Endodermal cell (in vitro differentiated cells): ENCODE data around the gene TADA3. TPM values are rescaled to one million over a fixed set of nuclear protein-coding genes. Genes with fewer than 3 reads are reported as not detected.

Experiments used
- DNase-seq: peaks from one replicate; pipeline ENCODE4 v3.0.0-alpha.2; 2017
- H3K27ac ChIP-seq: 2 replicates; pipeline ENCODE4 v1.5.1; 2013; ENCODE audit warnings: mild to moderate bottlenecking, low read depth, low read length, moderate library complexity
- H3K27me3 ChIP-seq: 2 replicates; pipeline ENCODE4 v1.6.1; 2013; ENCODE audit warnings: mild to moderate bottlenecking, low read length, moderate library complexity; ENCODE audit not compliant: insufficient read depth, control insufficient read depth, poor library complexity, severe bottlenecking
- H3K36me3 ChIP-seq: 2 replicates; pipeline ENCODE4 v1.7.0; 2013; ENCODE audit warnings: mild to moderate bottlenecking, low read length, moderate library complexity; ENCODE audit not compliant: control insufficient read depth, insufficient read depth
- H3K4me1 ChIP-seq: one replicate; pipeline ENCODE4 v1.7.0; 2013; ENCODE audit warnings: low read length; ENCODE audit not compliant: control insufficient read depth, insufficient read depth
- H3K4me3 ChIP-seq: 2 replicates; pipeline ENCODE4 v1.5.1; 2013; ENCODE audit warnings: mild to moderate bottlenecking, low read length, moderate library complexity
- H3K9ac ChIP-seq: 2 replicates; pipeline ENCODE4 v1.6.1; 2013; ENCODE audit warnings: mild to moderate bottlenecking, low read length, moderate library complexity; ENCODE audit not compliant: poor library complexity, severe bottlenecking; ENCODE audit errors: extremely low read depth
- H3K9me3 ChIP-seq: 2 replicates; pipeline ENCODE4 v1.6.1; 2013; ENCODE audit warnings: mild to moderate bottlenecking, low read length, moderate library complexity; ENCODE audit not compliant: control insufficient read depth
- H3K27ac Mint-ChIP-seq: 2 replicates; pipeline ENCODE4 v1.8.0; 2020; ENCODE audit warnings: mixed read lengths
- H3K27me3 Mint-ChIP-seq: 2 replicates; pipeline ENCODE4 v1.8.0; 2021; ENCODE audit warnings: mild to moderate bottlenecking, mixed read lengths; ENCODE audit not compliant: insufficient read depth
- H3K36me3 Mint-ChIP-seq: 2 replicates; pipeline ENCODE4 v1.8.0; 2020; ENCODE audit warnings: low read depth, mixed read lengths
- H3K4me1 Mint-ChIP-seq: 2 replicates; pipeline ENCODE4 v1.8.0; 2020; ENCODE audit warnings: mixed read lengths
- H3K4me3 Mint-ChIP-seq: 2 replicates; pipeline ENCODE4 v1.8.0; 2020; ENCODE audit warnings: mild to moderate bottlenecking, moderate library complexity, mixed read lengths
- H3K9me3 Mint-ChIP-seq: 2 replicates; pipeline ENCODE4 v1.8.0; 2020; ENCODE audit warnings: mild to moderate bottlenecking, mixed read lengths
- WGBS, 2 experiments: methylation state at CpG; one replicate each; pipeline versions ENCODE4 v1.1.5 to v1.1.7; 2013; ENCODE audit warnings: missing lambda C conversion rate in 2 of 2, mixed read lengths in 1 of 2; ENCODE audit not compliant: insufficient coverage in 1 of 2, insufficient read length in 1 of 2; 5-methylcytosine and 5-hydroxymethylcytosine counted together
- total RNA-seq, 2 donors: library from RNA; stranded (reverse); fragmentation: NEBNext Ultra II Directional in 1 of 2; extraction: Animal tissue kit (Norgen Biotek cat#: 25700) in 1 of 2; gene quantifications; 2 replicates in 1 of 2; 3 replicates in 1 of 2; pipeline ENCODE4 v1.2.1, GENCODE V29; 2021
- TF ChIP-seq, protein P1 (sequence below): fragments of 200-600 bp; sonication (generic); conservative IDR thresholded peaks from 2 replicates; pipeline ENCODE4 v1.5.0; 2021; ENCODE audit warnings: antibody characterized with exemption, mild to moderate bottlenecking

Gene TADA3
- total RNA-seq, 2 donors from 2014 or later = 52.4 to 62.0 TPM

DNA sequence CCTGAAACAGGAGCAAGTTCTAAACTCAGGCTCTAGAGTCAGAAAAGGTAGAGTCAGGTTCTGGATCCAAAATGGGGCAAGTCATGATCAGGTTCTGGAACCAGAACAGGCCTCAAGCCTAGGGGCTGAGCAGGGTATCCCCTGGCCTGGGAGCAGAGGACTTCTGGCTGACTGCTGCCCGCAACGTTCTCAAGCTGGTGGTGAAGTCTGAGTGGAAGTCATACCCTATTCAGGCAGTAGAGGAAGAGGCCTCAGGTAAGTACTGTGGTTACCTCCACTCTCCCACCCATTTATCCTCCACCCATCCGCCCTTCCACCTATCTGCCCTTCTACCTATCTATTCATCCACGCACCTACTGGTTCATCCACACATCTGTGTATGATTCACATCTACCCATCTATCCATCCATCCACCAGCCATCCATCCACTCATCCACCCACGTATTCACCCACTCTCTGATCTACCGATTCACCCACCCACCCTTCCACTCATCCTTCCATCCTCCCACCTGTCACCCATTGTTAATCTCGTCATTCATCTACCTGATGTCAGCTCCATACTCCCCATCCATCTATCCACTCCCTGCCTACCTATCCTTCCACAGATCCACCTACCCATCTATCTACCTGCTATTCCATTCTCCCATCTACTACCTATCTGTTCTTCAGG is 26.5 kb upstream of the TADA3 start:
- WGBS, 2 experiments = 93 to 95% methylated on average over 6 of the region's 7 CpGs
- Histone ChIP-seq H3K9ac (no peak overlapping the region), H3K4me3 (no peak overlapping the region), H3K36me3 (no peaks in the 10 kb centered on the region), H3K27ac (no peak overlapping the region), H3K4me1 (no peaks in the 10 kb centered on the region), H3K9me3 (no peaks in the 10 kb centered on the region), H3K27me3 (no peaks in the 10 kb centered on the region)
- TF ChIP-seq, protein P1, sequence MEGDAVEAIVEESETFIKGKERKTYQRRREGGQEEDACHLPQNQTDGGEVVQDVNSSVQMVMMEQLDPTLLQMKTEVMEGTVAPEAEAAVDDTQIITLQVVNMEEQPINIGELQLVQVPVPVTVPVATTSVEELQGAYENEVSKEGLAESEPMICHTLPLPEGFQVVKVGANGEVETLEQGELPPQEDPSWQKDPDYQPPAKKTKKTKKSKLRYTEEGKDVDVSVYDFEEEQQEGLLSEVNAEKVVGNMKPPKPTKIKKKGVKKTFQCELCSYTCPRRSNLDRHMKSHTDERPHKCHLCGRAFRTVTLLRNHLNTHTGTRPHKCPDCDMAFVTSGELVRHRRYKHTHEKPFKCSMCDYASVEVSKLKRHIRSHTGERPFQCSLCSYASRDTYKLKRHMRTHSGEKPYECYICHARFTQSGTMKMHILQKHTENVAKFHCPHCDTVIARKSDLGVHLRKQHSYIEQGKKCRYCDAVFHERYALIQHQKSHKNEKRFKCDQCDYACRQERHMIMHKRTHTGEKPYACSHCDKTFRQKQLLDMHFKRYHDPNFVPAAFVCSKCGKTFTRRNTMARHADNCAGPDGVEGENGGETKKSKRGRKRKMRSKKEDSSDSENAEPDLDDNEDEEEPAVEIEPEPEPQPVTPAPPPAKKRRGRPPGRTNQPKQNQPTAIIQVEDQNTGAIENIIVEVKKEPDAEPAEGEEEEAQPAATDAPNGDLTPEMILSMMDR = no peak
- Mint-ChIP-seq H3K27ac (no peak overlapping the region), H3K4me1 (no peaks in the 10 kb centered on the region), H3K4me3 (no peak overlapping the region), H3K36me3 (no peaks in the 10 kb centered on the region), H3K27me3 (no peaks in the 10 kb centered on the region), H3K9me3 (no peaks in the 10 kb centered on the region)
- no peak for DNase-seq

DNA sequence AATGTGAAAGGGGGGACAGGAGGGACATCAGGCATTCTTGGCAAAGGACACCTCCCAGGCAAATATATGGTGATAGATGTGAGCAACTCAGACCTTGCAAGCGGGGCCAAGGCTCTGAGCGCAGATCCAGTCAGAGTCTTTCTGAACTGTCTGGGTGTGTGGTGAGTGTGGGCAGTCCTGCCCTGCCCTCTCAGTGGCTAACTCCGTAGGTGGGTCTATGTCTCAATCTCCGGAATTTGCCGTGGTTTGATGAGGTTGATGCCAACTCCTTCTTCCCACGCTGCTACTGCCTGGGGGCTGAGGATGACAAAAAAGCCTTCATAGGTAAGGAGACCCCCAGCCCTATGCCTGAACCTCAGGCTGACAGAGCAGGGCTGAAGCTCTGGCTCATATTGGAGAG is 25.2 kb upstream of the TADA3 start:
- TF ChIP-seq, protein P1 = no peak
- H3K27me3 ChIP-seq = no peaks in the 10 kb centered on the region
- H3K9me3 Mint-ChIP-seq = no peaks in the 10 kb centered on the region
- no peaks in the 10 kb centered on the region for H3K9me3 ChIP-seq
- no peak overlapping the region for H3K4me3 ChIP-seq
- no peaks in the 10 kb centered on the region for H3K4me1 Mint-ChIP-seq
- H3K27ac ChIP-seq = no peak overlapping the region
- H3K4me1 ChIP-seq = no peaks in the 10 kb centered on the region
- H3K9ac ChIP-seq = no peak overlapping the region
- H3K27ac Mint-ChIP-seq = no peak overlapping the region
- 88 to 92% methylated on average over 4 to 6 of the region's 6 CpGs for WGBS, 2 experiments
- no peak for DNase-seq
- H3K4me3 Mint-ChIP-seq = no peak overlapping the region
- peaks cover 4% of the 10 kb centered on the region for H3K36me3 Mint-ChIP-seq
- no peaks in the 10 kb centered on the region for H3K27me3 Mint-ChIP-seq
- H3K36me3 ChIP-seq = peaks cover 4% of the 10 kb centered on the region

DNA sequence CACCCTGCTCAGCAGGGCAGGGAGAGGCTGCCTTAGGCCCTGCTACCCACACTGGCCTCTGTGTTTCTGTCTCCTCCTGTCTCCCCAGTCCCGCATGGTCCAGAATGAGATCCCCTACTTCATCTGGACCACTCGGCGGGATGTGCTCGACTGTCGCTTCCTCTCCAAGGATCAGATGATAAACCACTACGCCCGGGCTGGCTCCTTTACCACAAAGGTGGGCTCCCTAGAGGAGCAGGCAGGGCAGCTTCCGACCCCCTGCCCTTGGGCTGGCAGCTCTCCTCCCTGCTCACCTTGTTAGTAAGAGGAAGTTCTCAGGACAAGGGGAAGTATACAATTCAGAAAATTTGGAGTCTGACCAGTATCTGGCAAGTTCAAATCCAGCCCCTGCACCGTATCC is 23.7 kb upstream of the TADA3 start:
- H3K4me3 Mint-ChIP-seq = no peak overlapping the region
- TF ChIP-seq, protein P1 = no peak

More for the DNA sequence above, 23.7 kb upstream of the TADA3 start:
- WGBS, 2 experiments = 89 to 95% methylated on average over 7 to 9 of the region's 9 CpGs
- Mint-ChIP-seq H3K27me3 (peaks cover 9% of the 10 kb centered on the region), H3K9me3 (no peaks in the 10 kb centered on the region), H3K4me1 (no peaks in the 10 kb centered on the region), H3K36me3 (peaks cover 4% of the 10 kb centered on the region), H3K27ac (no peak overlapping the region)
- Histone ChIP-seq H3K27me3 (peaks cover 1% of the 10 kb centered on the region), H3K4me3 (no peak overlapping the region), H3K9me3 (no peaks in the 10 kb centered on the region), H3K9ac (no peak overlapping the region), H3K27ac (no peak overlapping the region), H3K36me3 (peaks cover 4% of the 10 kb centered on the region), H3K4me1 (no peaks in the 10 kb centered on the region)
- DNase-seq = no peak
